ENCODE measurements around the gene OSBPL7. TPM values are rescaled to one million over a fixed set of nuclear protein-coding genes. Genes with fewer than 3 reads are reported as not detected.

Gene OSBPL7
- total RNA-seq, 1 donor from 2014 or later = 30.0 TPM

DNA sequence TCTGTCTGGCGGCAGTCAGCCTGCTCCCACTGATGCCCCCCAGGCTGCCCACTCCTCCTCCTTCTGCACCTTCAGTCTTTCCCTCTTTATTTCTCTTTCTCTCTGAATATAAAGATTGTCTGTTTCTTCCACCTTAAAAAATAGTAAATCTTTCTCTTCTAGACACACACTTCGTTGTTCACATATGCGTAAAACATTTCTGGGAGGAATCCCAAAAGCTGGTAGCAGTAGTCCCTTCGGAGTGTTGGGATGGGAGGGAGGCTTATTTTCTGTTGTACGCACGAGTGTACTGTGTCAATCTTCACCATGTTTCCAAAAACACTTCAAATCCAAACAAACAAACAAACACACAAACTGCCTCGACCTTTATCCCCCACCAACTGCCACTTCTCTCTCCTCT is 9.9 kb downstream of the OSBPL7 start:
- H3K36me3 Mint-ChIP-seq (ENCODE audit: unreplicated experiment) = peaks cover 6% of the 10 kb centered on the region
- H3K27me3 Mint-ChIP-seq (ENCODE audit: unreplicated experiment) = peaks cover 13% of the 10 kb centered on the region
- H3K27ac Mint-ChIP-seq (ENCODE audit: unreplicated experiment) = no peak overlapping the region
- no peak for DNase-seq
- no peak overlapping the region for H3K4me3 Mint-ChIP-seq (ENCODE audit: unreplicated experiment)
- H3K9me3 Mint-ChIP-seq (ENCODE audit: unreplicated experiment) = no peaks in the 10 kb centered on the region
- no peaks in the 10 kb centered on the region for H3K4me1 Mint-ChIP-seq (ENCODE audit: low read depth, unreplicated experiment)
- TF ChIP-seq, protein P1, sequence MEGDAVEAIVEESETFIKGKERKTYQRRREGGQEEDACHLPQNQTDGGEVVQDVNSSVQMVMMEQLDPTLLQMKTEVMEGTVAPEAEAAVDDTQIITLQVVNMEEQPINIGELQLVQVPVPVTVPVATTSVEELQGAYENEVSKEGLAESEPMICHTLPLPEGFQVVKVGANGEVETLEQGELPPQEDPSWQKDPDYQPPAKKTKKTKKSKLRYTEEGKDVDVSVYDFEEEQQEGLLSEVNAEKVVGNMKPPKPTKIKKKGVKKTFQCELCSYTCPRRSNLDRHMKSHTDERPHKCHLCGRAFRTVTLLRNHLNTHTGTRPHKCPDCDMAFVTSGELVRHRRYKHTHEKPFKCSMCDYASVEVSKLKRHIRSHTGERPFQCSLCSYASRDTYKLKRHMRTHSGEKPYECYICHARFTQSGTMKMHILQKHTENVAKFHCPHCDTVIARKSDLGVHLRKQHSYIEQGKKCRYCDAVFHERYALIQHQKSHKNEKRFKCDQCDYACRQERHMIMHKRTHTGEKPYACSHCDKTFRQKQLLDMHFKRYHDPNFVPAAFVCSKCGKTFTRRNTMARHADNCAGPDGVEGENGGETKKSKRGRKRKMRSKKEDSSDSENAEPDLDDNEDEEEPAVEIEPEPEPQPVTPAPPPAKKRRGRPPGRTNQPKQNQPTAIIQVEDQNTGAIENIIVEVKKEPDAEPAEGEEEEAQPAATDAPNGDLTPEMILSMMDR (IDR thresholded peaks at IDR 0.05; ENCODE audit: partially characterized antibody, unreplicated experiment) = no peak

GRCh38 chr17:47810901-47811635 is 10.5 kb downstream of the OSBPL7 start:
- peaks cover 1% of the 10 kb centered on the region for H3K9me3 Mint-ChIP-seq (ENCODE audit: unreplicated experiment)
- no peaks in the 10 kb centered on the region for H3K4me1 Mint-ChIP-seq (ENCODE audit: low read depth, unreplicated experiment)
- no peak overlapping the region for H3K4me3 Mint-ChIP-seq (ENCODE audit: unreplicated experiment)
- peaks cover 6% of the 10 kb centered on the region for H3K36me3 Mint-ChIP-seq (ENCODE audit: unreplicated experiment)
- peaks cover 13% of the 10 kb centered on the region for H3K27me3 Mint-ChIP-seq (ENCODE audit: unreplicated experiment)
- H3K27ac Mint-ChIP-seq (ENCODE audit: unreplicated experiment) = no peak overlapping the region
- TF ChIP-seq, protein P1 (IDR thresholded peaks at IDR 0.05; ENCODE audit: partially characterized antibody, unreplicated experiment) = no peak
- no peak for DNase-seq

DNA sequence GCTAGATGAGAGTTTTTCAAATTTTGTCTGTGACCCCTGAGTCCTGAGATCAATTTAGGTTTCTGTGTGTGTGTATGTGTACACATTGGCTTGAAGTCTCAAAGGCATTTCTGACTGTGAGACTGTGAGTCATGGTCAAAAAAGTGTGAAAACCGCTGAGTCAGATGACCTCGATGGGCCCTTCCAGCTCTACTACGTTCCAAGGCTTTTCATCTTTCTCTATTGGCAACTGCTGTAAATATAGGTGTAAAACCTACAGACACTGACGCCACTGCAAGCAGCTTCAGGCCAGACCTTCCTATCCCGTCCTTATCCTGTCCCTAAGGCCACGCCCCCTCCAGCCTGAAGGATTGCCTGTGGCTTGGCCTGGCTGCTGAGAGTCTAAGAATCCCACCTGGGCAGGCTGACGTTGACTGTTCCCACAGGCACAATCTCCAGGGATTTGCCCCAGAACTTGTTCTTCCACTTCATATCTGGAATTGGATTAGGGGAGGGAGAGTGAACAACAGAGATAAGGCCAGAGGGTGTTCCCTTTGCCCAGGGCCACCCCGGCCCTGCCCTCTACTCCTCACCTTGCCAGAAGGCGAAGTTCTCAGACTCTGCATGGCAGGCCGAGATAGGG is 11.3 kb downstream of the OSBPL7 start:
- H3K4me3 Mint-ChIP-seq (ENCODE audit: unreplicated experiment) = no peak overlapping the region
- H3K4me1 Mint-ChIP-seq (ENCODE audit: low read depth, unreplicated experiment) = no peaks in the 10 kb centered on the region
- peaks cover 13% of the 10 kb centered on the region for H3K27me3 Mint-ChIP-seq (ENCODE audit: unreplicated experiment)
- H3K27ac Mint-ChIP-seq (ENCODE audit: unreplicated experiment) = no peak overlapping the region
- peaks cover 2% of the 10 kb centered on the region for H3K9me3 Mint-ChIP-seq (ENCODE audit: unreplicated experiment)
- peaks cover 6% of the 10 kb centered on the region for H3K36me3 Mint-ChIP-seq (ENCODE audit: unreplicated experiment)
- no peak for DNase-seq
- TF ChIP-seq, protein P1 (IDR thresholded peaks at IDR 0.05; ENCODE audit: partially characterized antibody, unreplicated experiment) = no peak

- Mint-ChIP-seq H3K4me1 (ENCODE audit: low read depth, unreplicated experiment) (no peaks in the 10 kb centered on the region), H3K27me3 (ENCODE audit: unreplicated experiment) (peaks cover 11% of the 10 kb centered on the region), H3K4me3 (ENCODE audit: unreplicated experiment) (no peak overlapping the region), H3K9me3 (ENCODE audit: unreplicated experiment) (peaks cover 2% of the 10 kb centered on the region), H3K36me3 (ENCODE audit: unreplicated experiment) (peaks cover 6% of the 10 kb centered on the region), H3K27ac (ENCODE audit: unreplicated experiment) (no peak overlapping the region)
- no peak for DNase-seq
- TF ChIP-seq, protein P1 (IDR thresholded peaks at IDR 0.05; ENCODE audit: partially characterized antibody, unreplicated experiment) = no peak
Measured at GRCh38 chr17:47808830-47809480, 12.6 kb downstream of the OSBPL7 start.
